CD4-positive, alpha-beta memory T cell (primary cell): ENCODE results near the gene NPIPA5. TPM values are rescaled to one million over a fixed set of nuclear protein-coding genes. Genes with fewer than 3 reads are reported as not detected.
"Not testable (repeated sequence)": the region's sequence is repeated elsewhere in the genome, so short reads cannot be mapped to it uniquely, and the experiment has no call there.

Source experiments
- CTCF ChIA-PET: fragments of 350-600 bp; sonication (Branson Sonifier 250); formaldehyde crosslinking; loops from one replicate; lab custom pipeline; 2021; ENCODE audit warnings: inconsistent platforms; ENCODE audit not compliant: partially characterized antibody; lab: Charles Lee
- POLR2A ChIA-PET: fragments of 350-600 bp; sonication (Branson Sonifier 250); formaldehyde crosslinking; loops from one replicate; lab custom pipeline; 2021; ENCODE audit not compliant: partially characterized antibody; lab: Charles Lee
- DNase-seq, 5 donors: peaks; one replicate each; pipeline versions ENCODE4 v3.0.0 to v3.0.0-alpha.2; 2020 to 2022; ENCODE audit warnings: mixed read lengths in 1 of 5
- H3K27ac ChIP-seq: one replicate; pipeline ENCODE4 v1.7.0; 2013; ENCODE audit warnings: low read depth, low read length
- H3K27me3 ChIP-seq: 2 replicates; pipeline ENCODE4 v1.7.0; 2013; ENCODE audit warnings: mild to moderate bottlenecking, low read length, moderate library complexity; ENCODE audit not compliant: insufficient read depth
- H3K36me3 ChIP-seq: 2 replicates; pipeline ENCODE4 v1.7.0; 2013; ENCODE audit warnings: mild to moderate bottlenecking, low read length, moderate library complexity; ENCODE audit not compliant: insufficient read depth
- H3K4me1 ChIP-seq: 2 replicates; pipeline ENCODE4 v1.7.0; 2013; ENCODE audit warnings: mild to moderate bottlenecking, low read length, moderate library complexity; ENCODE audit not compliant: insufficient read depth
- H3K4me3 ChIP-seq, 2 donors: one replicate each; pipeline ENCODE4 v1.7.0; 2013; ENCODE audit warnings: low read length in 2 of 2, mild to moderate bottlenecking in 1 of 2
- H3K9me3 ChIP-seq, 2 donors: one replicate each; pipeline ENCODE4 v1.7.0; 2013; ENCODE audit warnings: low read length in 2 of 2, control low read depth in 1 of 2; ENCODE audit not compliant: control insufficient read depth in 1 of 2
- H3K27ac Mint-ChIP-seq, 7 donors: one replicate each; pipeline ENCODE4 v1.8.0; 2020 to 2021; ENCODE audit warnings: mixed read lengths in 7 of 7, mild to moderate bottlenecking in 6 of 7, inconsistent platforms in 3 of 7, moderate library complexity in 3 of 7
- H3K27me3 Mint-ChIP-seq, 2 donors: one replicate each; pipeline ENCODE4 v1.8.0; 2020 to 2021; ENCODE audit warnings: mixed read lengths in 2 of 2
- H3K36me3 Mint-ChIP-seq, 2 donors: one replicate each; pipeline ENCODE4 v1.8.0; 2020 to 2021; ENCODE audit warnings: mixed read lengths in 2 of 2, inconsistent platforms in 1 of 2, mild to moderate bottlenecking in 1 of 2
- H3K4me1 Mint-ChIP-seq, 4 donors: one replicate each; pipeline ENCODE4 v1.8.0; 2020 to 2021; ENCODE audit warnings: mixed read lengths in 4 of 4, mild to moderate bottlenecking in 1 of 4
- H3K4me3 Mint-ChIP-seq, 8 donors: one replicate each; pipeline ENCODE4 v1.8.0; 2020 to 2021; ENCODE audit warnings: mixed read lengths in 8 of 8, mild to moderate bottlenecking in 7 of 8, moderate library complexity in 6 of 8, inconsistent platforms in 3 of 8
- H3K9me3 Mint-ChIP-seq, 8 donors: one replicate each; pipeline ENCODE4 v1.8.0; 2020 to 2021; ENCODE audit warnings: mixed read lengths in 8 of 8, mild to moderate bottlenecking in 5 of 8, inconsistent platforms in 3 of 8, moderate library complexity in 1 of 8
- intact Hi-C: fragments of 100-400 bp; cut with micrococcal nuclease; formaldehyde crosslinking; loops from one replicate; pipeline ENCODE4 v1.15.1; 2023
- polyA plus RNA-seq, 2 donors: library from polyadenylated mRNA; unstranded; fragments of 300-500 nt; fragmentation: Illumina TruSeq; gene quantifications; one replicate each; pipeline ENCODE4 v1.2.3, GENCODE V29; 2021
- total RNA-seq, 2 experiments: library from RNA; stranded (reverse); gene quantifications; one replicate each; pipeline ENCODE4 v1.2.3, GENCODE V29; 2021

NPIPA5 gene
- total and polyA plus RNA-seq, 4 experiments from 2014 or later: 1.7 to 41.1 (median 37.5) TPM; not detected in 1

- H3K27ac ChIP-seq, H3K36me3 ChIP-seq, H3K36me3 Mint-ChIP-seq, H3K4me1 Mint-ChIP-seq, H3K27me3 ChIP-seq, intact Hi-C loops, H3K4me1 ChIP-seq, H3K27ac Mint-ChIP-seq, POLR2A ChIA-PET, CTCF ChIA-PET, H3K9me3 ChIP-seq, H3K9me3 Mint-ChIP-seq, H3K4me3 ChIP-seq, H3K27me3 Mint-ChIP-seq, DNase-seq, H3K4me3 Mint-ChIP-seq: not testable (repeated sequence)
These were observed 29.4 kb downstream of the NPIPA5 start for GRCh38 chr16:15348721-15349120.

- not testable (repeated sequence) for H3K27me3 Mint-ChIP-seq
These were observed 35.8 kb downstream of the NPIPA5 start for GRCh38 chr16:15342337-15342736.

DNA sequence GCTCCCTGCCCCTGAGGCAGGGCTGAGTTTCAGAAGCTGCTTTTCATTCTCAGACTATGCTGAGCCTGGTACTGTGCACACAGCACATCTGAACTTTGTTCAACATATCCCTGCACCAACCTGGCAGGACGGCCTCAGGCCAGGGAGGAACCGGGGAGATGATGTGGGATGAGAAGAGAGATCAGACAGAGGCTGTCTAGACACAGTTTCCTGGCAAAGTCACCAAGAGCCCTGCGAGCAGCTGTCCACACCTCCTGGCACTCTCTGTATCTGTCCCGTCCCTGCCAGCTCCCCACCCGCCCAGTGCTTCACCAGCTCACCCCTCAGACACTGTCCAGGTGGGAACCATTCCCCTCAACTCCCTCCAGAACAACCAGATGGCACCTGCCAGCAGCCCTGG is 39.1 kb downstream of the NPIPA5 start:
- H3K9me3 ChIP-seq, intact Hi-C loops, H3K36me3 Mint-ChIP-seq, POLR2A ChIA-PET, H3K9me3 Mint-ChIP-seq, CTCF ChIA-PET, H3K4me1 Mint-ChIP-seq, H3K27me3 ChIP-seq, H3K4me1 ChIP-seq, H3K27ac ChIP-seq, H3K4me3 ChIP-seq, H3K27me3 Mint-ChIP-seq, H3K27ac Mint-ChIP-seq, H3K36me3 ChIP-seq, DNase-seq, H3K4me3 Mint-ChIP-seq: not testable (repeated sequence)

More at GRCh38 chr16:15342337-15342736, 35.8 kb downstream of the NPIPA5 start:
- H3K4me3 ChIP-seq, H3K4me3 Mint-ChIP-seq, POLR2A ChIA-PET, DNase-seq, H3K36me3 Mint-ChIP-seq, H3K4me1 ChIP-seq, H3K27ac ChIP-seq, H3K9me3 Mint-ChIP-seq, H3K9me3 ChIP-seq, H3K36me3 ChIP-seq, H3K27me3 ChIP-seq, H3K27ac Mint-ChIP-seq, CTCF ChIA-PET, H3K4me1 Mint-ChIP-seq, intact Hi-C loops: not testable (repeated sequence)

DNA sequence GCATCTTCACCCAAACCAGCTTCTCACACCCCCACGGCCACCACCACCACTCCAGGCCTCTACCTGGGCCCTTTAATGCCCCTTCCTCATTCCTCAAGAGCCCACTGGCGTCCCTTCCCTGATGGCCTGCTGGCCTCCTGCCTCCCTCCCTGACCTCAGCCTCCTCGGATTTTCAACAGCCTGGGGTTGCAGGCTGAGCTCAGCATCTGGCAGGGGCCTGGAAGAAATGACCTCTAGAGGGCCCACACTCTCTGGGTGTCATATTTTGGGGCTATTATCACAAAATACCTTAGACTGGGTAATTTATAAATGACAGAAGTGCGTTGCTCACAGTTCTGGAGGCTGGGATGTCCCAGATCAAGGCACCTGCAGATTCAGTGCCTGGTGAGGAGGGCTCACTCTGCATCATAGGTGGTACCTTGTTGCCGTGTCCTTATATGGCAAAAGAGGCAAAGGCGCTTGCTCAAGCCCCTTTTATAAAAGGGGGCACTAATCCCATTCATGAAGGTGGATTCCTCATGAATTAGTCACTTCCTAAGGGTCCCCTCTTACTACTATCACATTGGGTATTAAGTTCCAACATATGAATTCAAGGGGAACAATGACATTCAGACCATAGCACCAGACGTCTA is 40.0 kb downstream of the NPIPA5 start:
- H3K4me1 ChIP-seq, H3K27ac Mint-ChIP-seq, H3K36me3 ChIP-seq, CTCF ChIA-PET, H3K4me3 Mint-ChIP-seq, H3K4me1 Mint-ChIP-seq, H3K4me3 ChIP-seq, H3K9me3 Mint-ChIP-seq, H3K9me3 ChIP-seq, intact Hi-C loops, DNase-seq, H3K27me3 Mint-ChIP-seq, H3K36me3 Mint-ChIP-seq, H3K27me3 ChIP-seq, H3K27ac ChIP-seq, POLR2A ChIA-PET: not testable (repeated sequence)

- not testable (repeated sequence) for H3K27ac Mint-ChIP-seq, H3K36me3 Mint-ChIP-seq
These were observed 42.5 kb downstream of the NPIPA5 start for GRCh38 chr16:15335609-15336008.

DNA sequence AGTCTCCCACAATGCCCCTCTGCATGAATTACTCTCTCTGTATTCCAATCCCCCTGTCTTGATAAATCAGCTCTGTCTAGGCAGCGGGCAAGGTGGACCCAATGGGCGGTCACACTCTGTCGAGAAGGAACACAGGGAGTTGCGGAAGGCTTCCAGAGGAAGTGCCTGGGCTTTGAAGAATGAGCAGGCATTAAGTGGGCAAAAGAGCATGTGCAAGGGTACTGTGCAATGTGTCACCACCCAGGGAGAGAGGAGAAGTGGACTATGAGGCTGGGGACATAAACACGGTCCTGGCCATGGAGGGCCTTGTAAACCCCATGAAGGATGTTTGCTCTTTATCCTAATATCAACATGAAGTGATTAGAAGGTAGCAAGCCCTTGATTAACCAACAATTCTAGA is 44.1 kb downstream of the NPIPA5 start:
- H3K4me1 Mint-ChIP-seq, H3K4me3 ChIP-seq, intact Hi-C loops, POLR2A ChIA-PET, CTCF ChIA-PET, H3K9me3 Mint-ChIP-seq, DNase-seq, H3K27ac Mint-ChIP-seq, H3K27ac ChIP-seq, H3K27me3 ChIP-seq, H3K27me3 Mint-ChIP-seq, H3K9me3 ChIP-seq, H3K36me3 Mint-ChIP-seq, H3K36me3 ChIP-seq, H3K4me1 ChIP-seq, H3K4me3 Mint-ChIP-seq: not testable (repeated sequence)

More at GRCh38 chr16:15335609-15336008, 42.5 kb downstream of the NPIPA5 start:
- intact Hi-C loops, H3K27me3 ChIP-seq, H3K4me3 ChIP-seq, POLR2A ChIA-PET, H3K27me3 Mint-ChIP-seq, DNase-seq, H3K27ac ChIP-seq, H3K36me3 ChIP-seq, H3K9me3 ChIP-seq, H3K4me1 Mint-ChIP-seq, H3K9me3 Mint-ChIP-seq, H3K4me3 Mint-ChIP-seq, H3K4me1 ChIP-seq, CTCF ChIA-PET: not testable (repeated sequence)

GRCh38 chr16:15330978-15331377 is 47.1 kb downstream of the NPIPA5 start:
- DNase-seq, H3K27me3 ChIP-seq, H3K4me1 ChIP-seq, H3K27ac ChIP-seq, H3K4me3 Mint-ChIP-seq, H3K4me3 ChIP-seq, CTCF ChIA-PET, H3K27ac Mint-ChIP-seq, intact Hi-C loops, H3K36me3 Mint-ChIP-seq, POLR2A ChIA-PET, H3K27me3 Mint-ChIP-seq, H3K36me3 ChIP-seq, H3K4me1 Mint-ChIP-seq, H3K9me3 ChIP-seq, H3K9me3 Mint-ChIP-seq: not testable (repeated sequence)

- H3K36me3 Mint-ChIP-seq, intact Hi-C loops: not testable (repeated sequence)
These were observed 53.1 kb downstream of the NPIPA5 start for GRCh38 chr16:15324954-15325353.

More at GRCh38 chr16:15324954-15325353, 53.1 kb downstream of the NPIPA5 start:
- H3K27ac Mint-ChIP-seq, H3K4me3 Mint-ChIP-seq, H3K9me3 ChIP-seq, CTCF ChIA-PET, H3K27me3 ChIP-seq, H3K4me3 ChIP-seq, H3K36me3 ChIP-seq, POLR2A ChIA-PET, H3K4me1 ChIP-seq, DNase-seq, H3K27ac ChIP-seq, H3K27me3 Mint-ChIP-seq, H3K9me3 Mint-ChIP-seq, H3K4me1 Mint-ChIP-seq: not testable (repeated sequence)
